Smooth muscle cell (in vitro differentiated cells): Measurements from ENCODE around the gene SORD. TPM values are rescaled to one million over a fixed set of nuclear protein-coding genes. Genes with fewer than 3 reads are reported as not detected.
A peak's percentile ranks its signal among the peaks of the same experiment; 100 is the strongest.

Experiments
- DNase-seq: peaks from one replicate; lab custom pipeline; 2025; ENCODE audit not compliant: unreplicated experiment; lab: John Stamatoyannopoulos, UW
- H2AFZ ChIP-seq: fragments of 200-600 bp; sonication (generic); 2 replicates; pipeline ENCODE4 v1.6.0; 2016; ENCODE audit warnings: antibody characterized with exemption, low read depth, mild to moderate bottlenecking
- H3F3A ChIP-seq: fragments of 200-600 bp; sonication (generic); 2 replicates; pipeline ENCODE4 v1.6.0; 2017; ENCODE audit warnings: antibody characterized with exemption, low read depth
- H3K27ac ChIP-seq: fragments of 200-600 bp; sonication (generic); 2 replicates; pipeline ENCODE4 v1.5.1; 2016; ENCODE audit warnings: low read depth, mild to moderate bottlenecking
- H3K27me3 ChIP-seq: fragments of 200-600 bp; sonication (generic); 2 replicates; pipeline ENCODE4 v1.6.1; 2016; ENCODE audit warnings: low read depth, mild to moderate bottlenecking
- H3K36me3 ChIP-seq: fragments of 200-600 bp; sonication (generic); 2 replicates; pipeline ENCODE4 v1.5.1; 2016; ENCODE audit warnings: low read depth
- H3K4me1 ChIP-seq: fragments of 200-600 bp; sonication (generic); 2 replicates; pipeline ENCODE4 v1.5.1; 2016; ENCODE audit warnings: low read depth
- H3K4me2 ChIP-seq: fragments of 200-600 bp; sonication (generic); 2 replicates; pipeline ENCODE4 v1.6.0; 2016; ENCODE audit warnings: mild to moderate bottlenecking
- H3K4me3 ChIP-seq: fragments of 200-600 bp; sonication (generic); 2 replicates; pipeline ENCODE4 v1.5.1; 2016; ENCODE audit warnings: mild to moderate bottlenecking
- H3K79me2 ChIP-seq: fragments of 200-600 bp; sonication (generic); 2 replicates; pipeline ENCODE4 v1.6.0; 2016; ENCODE audit warnings: low read depth, mild to moderate bottlenecking
- H3K9ac ChIP-seq: fragments of 200-600 bp; sonication (generic); 2 replicates; pipeline ENCODE4 v1.6.0; 2016; ENCODE audit warnings: low read depth
- H3K9me3 ChIP-seq: fragments of 200-600 bp; sonication (generic); replicated peaks from 2 replicates; pipeline ENCODE4 v1.5.1; 2016; ENCODE audit warnings: low read depth
- H4K20me1 ChIP-seq: fragments of 200-600 bp; sonication (generic); 2 replicates; pipeline ENCODE4 v1.6.0; 2016; ENCODE audit warnings: low read depth
- CTCF ChIP-seq: fragments of 200-600 bp; sonication (generic); IDR thresholded peaks from 2 replicates; pipeline ENCODE4 v1.5.1; 2017; ENCODE audit warnings: borderline replicate concordance, mild to moderate bottlenecking, antibody characterized with exemption; ENCODE audit not compliant: insufficient read depth, poor library complexity, severe bottlenecking
- WGBS: methylation state at CpG from one replicate; pipeline ENCODE4 v1.1.7; 2016; ENCODE audit warnings: low lambda C conversion rate; 5-methylcytosine and 5-hydroxymethylcytosine counted together
- polyA plus RNA-seq: library from polyadenylated mRNA; unstranded; fragments of >200 nt; fragmentation: Nextera tagmentation; extraction: Ambion mirVana; gene quantifications from 2 replicates; pipeline ENCODE4 v1.2.1, GENCODE V29; 2016
- small RNA-seq: library from RNA; depleted of rRNA; stranded (forward); fragments of <200 nt; gene quantifications from one replicate; pipeline ENCODE3, GENCODE V24; 2014
- total RNA-seq: library from RNA; depleted of rRNA; stranded (reverse); fragments of >200 nt; gene quantifications from 2 replicates; pipeline ENCODE4 v1.2.3, GENCODE V29; 2014

SORD gene
- total and polyA plus RNA-seq, 2 experiments from 2014 or later = 22.1 to 26.8 TPM

GRCh38 chr15:45126535-45127158, 103.7 kb downstream of the SORD start:
- Histone ChIP-seq H3K9me3 (no peaks in the 10 kb centered on the region), H2AFZ (no peak overlapping the region), H3F3A (no peaks in the 10 kb centered on the region), H3K36me3 (no peaks in the 10 kb centered on the region), H3K4me2 (no peak overlapping the region), H3K27me3 (peaks cover 73% of the 10 kb centered on the region), H3K4me3 (no peak overlapping the region), H3K79me2 (no peaks in the 10 kb centered on the region), H3K4me1 (no peaks in the 10 kb centered on the region), H4K20me1 (no peaks in the 10 kb centered on the region), H3K9ac (no peak overlapping the region), H3K27ac (no peak overlapping the region)
- no peak for DNase-seq
- 38% methylated on average over 2 of the region's 2 CpGs for WGBS
- TF ChIP-seq CTCF = peak; percentile 54

Small RNAs within 50 kb of the gene (small RNA-seq; reads per million reads assigned to genes)
- gene RF00019 (not detected), gene RNU1-78P (not detected), gene RNU6-966P (not detected)

Other genes with a start within 250 kb of the SORD start
- not detected in 2 replicates for gene TERB2, start 66.5 kb upstream of the SORD start, total RNA-seq
- not detected in 2 replicates for gene TERB2, start 66.5 kb upstream of the SORD start, polyA plus RNA-seq
- 0.36 and 1.4 TPM in 2 replicates for gene DUOX2, start 91.0 kb downstream of the SORD start, total RNA-seq
- gene DUOX2, start 91.0 kb downstream of the SORD start, polyA plus RNA-seq = 0.34 and 1.2 TPM in 2 replicates
- not detected in 2 replicates for gene DUOXA2, start 91.1 kb downstream of the SORD start, total RNA-seq
- 0.24 TPM in 1 of 2 replicates, not detected in the other for gene DUOXA2, start 91.1 kb downstream of the SORD start, polyA plus RNA-seq
- 6.0 and 7.6 TPM in 2 replicates for gene DUOXA1, start 106.7 kb downstream of the SORD start, total RNA-seq
- gene DUOXA1, start 106.7 kb downstream of the SORD start, polyA plus RNA-seq = 2.8 and 7.9 TPM in 2 replicates
- gene DUOX1, start 106.8 kb downstream of the SORD start, total RNA-seq = 3.5 and 4.4 TPM in 2 replicates
- 5.8 and 13.8 TPM in 2 replicates for gene DUOX1, start 106.8 kb downstream of the SORD start, polyA plus RNA-seq
- gene SHF, start 164.8 kb downstream of the SORD start, total RNA-seq = 11.7 and 41.3 TPM in 2 replicates
- gene SHF, start 164.8 kb downstream of the SORD start, polyA plus RNA-seq = 16.4 and 28.3 TPM in 2 replicates
- gene SLC28A2, start 229.0 kb downstream of the SORD start, total RNA-seq = not detected in 2 replicates
- gene SLC28A2, start 229.0 kb downstream of the SORD start, polyA plus RNA-seq = not detected in 2 replicates